ENCODE results near the gene ZBED6.
A peak's percentile ranks its signal among the peaks of the same experiment; 100 is the strongest.
"Not testable (repeated sequence)": the region's sequence is repeated elsewhere in the genome, so short reads cannot be mapped to it uniquely, and the experiment has no call there.

The ZBED6 gene

GRCh38 chr1:203778789-203779188, 16.6 kb upstream of the ZBED6 start:
- DNase-seq (ENCODE audit: low spot score): no peak

DNA sequence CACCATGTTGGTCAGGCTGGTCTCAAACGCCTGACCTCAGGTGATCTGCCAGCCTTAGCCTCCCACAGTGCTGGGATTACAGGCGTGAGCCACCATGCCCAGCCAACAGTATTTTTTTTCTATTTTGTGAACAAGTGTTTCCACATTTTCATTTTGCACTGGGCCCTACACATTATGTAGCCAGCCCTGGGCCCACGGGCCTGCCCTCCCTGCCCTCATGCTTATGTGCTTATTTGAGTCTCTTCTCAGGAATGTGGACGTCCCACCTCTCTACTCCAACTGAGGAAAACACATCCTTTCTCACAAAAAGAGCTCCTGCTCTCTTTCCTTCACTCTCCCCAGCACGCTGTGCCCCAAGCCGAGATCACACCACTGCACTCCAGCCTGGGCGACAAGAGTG, 13.5 kb upstream of the ZBED6 start:
- no peak for DNase-seq (ENCODE audit: low spot score)

DNA sequence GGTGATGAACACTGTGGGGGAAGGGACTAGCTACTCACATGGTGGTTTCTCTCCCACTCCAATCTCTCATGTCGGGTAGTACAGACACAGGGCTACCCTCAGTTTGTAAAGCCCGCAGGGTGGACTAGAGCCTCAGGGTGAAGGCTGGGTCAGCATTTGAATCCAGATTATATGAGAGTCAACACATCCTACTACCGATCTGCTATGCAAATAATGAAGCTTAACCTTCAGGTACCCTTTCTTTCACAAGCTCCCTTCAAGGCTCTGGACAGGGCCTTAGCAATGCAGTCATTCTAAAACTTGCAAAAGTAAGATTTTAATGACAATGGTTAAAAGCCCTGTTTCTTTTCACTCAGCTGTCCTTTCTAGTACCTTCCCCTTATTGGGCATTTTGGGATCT, 5.5 kb upstream of the ZBED6 start:
- no peak for DNase-seq (ENCODE audit: low spot score)

DNA sequence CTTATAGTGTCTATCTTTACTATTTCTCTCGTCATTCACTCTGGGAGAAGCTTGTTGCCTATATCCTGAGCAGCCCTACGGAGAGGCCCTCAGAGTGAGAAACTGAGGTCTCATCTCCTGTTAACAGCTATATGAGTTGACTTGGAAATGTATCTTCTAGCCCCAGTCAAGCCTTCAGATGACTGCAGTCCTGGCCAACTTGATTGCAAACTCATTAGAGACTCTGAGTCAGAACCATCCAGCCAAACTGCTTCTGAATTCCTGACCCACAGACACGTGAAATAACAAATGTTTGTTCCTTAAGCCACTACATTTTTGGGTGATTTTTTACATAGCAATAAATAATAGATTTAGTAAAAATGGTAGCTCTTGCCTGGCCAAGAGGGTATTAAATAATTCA, 3.9 kb upstream of the ZBED6 start:
- no peak for DNase-seq (ENCODE audit: low spot score)

DNA sequence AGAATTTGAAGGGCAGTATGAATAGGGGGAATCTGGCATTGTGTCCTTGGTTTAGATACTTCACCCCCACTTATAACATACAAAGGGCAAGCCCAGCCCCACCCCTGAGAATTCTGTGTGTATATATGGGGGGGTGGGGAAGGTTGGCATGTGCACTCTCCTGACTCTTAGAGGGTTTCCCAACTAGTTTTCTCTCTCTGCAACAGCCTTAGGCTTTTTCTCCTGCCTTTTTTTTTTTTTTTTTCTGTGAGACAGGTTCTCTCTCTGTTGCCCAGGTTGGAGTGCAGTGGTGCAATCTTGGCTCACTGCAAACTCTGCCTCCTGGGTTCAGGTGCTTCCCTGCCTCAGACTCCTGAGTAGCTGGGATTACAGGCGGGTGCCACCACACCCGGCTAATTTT, 2.9 kb upstream of the ZBED6 start:
- DNase-seq (ENCODE audit: low spot score): no peak

GRCh38 chr1:203793561-203793960, 1.9 kb upstream of the ZBED6 start:
- not testable (repeated sequence) for DNase-seq (ENCODE audit: low spot score)

GRCh38 chr1:203794764-203795440, 521 bp upstream of the ZBED6 start:
- DNase-seq (ENCODE audit: low spot score): no peak

GRCh38 chr1:203796236-203796605, 798 bp downstream of the ZBED6 start:
- no peak for DNase-seq (ENCODE audit: low spot score)

DNA sequence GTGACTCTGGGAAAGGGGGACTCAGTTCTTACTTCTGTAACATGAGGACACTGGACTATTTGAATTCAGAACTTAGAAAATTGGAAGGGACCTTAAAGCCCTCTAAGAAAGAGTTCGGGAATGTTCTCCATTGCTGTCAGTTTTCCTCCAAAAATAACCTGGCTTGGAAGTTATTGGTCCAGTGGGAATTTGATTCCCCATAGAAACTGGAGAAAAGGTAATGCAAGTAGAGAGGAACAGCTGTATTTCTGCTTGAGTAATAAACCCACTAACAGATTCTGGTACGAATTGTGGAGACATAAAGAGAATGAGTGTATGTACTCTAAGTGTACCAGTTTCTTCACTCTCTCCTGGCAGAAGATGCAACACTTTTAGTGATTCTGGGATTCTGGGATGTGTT, 1.8 kb downstream of the ZBED6 start:
- DNase-seq (ENCODE audit: low spot score): no peak

- DNase-seq (ENCODE audit: low spot score): no peak
These were observed 2.7 kb downstream of the ZBED6 start for GRCh38 chr1:203797948-203798655.

- no peak for DNase-seq (ENCODE audit: low spot score)
These were observed 3.7 kb downstream of the ZBED6 start for GRCh38 chr1:203799157-203799556.

DNA sequence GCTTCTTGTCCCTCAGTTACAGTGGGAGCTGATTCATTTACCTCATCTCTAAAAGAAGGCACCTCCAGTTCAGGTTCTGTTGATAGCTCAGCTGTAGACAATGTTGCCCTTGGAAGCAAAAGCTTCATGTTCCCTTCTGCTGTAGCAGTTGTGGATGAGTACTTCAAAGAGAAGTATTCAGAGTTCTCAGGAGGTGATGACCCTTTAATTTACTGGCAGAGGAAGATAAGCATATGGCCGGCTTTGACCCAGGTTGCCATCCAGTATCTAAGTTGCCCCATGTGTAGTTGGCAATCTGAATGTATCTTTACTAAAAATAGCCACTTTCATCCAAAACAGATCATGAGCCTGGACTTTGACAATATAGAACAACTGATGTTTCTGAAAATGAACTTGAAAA, 4.5 kb downstream of the ZBED6 start:
- no peak for DNase-seq (ENCODE audit: low spot score)

GRCh38 chr1:203805689-203806088, 10.3 kb downstream of the ZBED6 start:
- no peak for DNase-seq (ENCODE audit: low spot score)

GRCh38 chr1:203807196-203807595, 11.8 kb downstream of the ZBED6 start:
- peak; percentile 26 for DNase-seq (ENCODE audit: low spot score)

DNA sequence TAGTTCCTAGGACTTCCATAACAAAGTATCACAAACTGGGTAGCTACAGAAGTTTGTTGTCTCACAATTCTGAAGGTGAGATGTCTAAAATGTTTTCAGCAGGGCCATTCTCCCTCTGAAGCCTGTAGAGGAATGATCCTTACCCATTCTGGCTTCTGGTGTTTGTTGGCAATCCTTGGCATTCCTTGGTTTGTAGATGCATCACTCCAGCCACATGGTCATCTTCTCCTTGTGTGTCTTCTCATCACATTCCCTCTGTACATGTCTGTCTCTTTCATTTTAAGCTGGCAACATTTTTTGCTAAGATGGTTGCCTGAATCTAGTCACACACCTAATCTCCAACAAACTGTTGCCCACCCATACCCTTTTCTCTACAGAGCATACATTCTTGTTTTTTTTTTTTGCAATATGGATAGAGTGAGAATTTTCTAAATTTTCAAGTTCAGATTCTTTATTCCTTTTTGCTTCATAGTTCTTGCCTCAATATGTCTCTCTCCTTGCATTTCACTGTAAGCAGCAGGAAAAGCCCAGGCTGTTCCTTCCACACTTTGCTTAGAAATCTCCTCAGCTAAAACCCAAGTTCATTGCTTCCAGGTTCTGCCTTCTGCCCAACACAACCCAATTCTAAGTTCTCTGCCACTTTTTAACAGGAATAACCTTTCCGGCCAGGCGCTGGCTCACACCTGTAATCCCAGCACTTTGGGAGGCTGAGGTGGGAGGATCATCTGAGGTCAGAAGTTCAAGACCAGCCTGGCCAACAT, 18.3 kb downstream of the ZBED6 start:
- DNase-seq (ENCODE audit: low spot score): no peak

- DNase-seq (ENCODE audit: low spot score): no peak
These were observed 23.0 kb downstream of the ZBED6 start for GRCh38 chr1:203818399-203818798.

DNA sequence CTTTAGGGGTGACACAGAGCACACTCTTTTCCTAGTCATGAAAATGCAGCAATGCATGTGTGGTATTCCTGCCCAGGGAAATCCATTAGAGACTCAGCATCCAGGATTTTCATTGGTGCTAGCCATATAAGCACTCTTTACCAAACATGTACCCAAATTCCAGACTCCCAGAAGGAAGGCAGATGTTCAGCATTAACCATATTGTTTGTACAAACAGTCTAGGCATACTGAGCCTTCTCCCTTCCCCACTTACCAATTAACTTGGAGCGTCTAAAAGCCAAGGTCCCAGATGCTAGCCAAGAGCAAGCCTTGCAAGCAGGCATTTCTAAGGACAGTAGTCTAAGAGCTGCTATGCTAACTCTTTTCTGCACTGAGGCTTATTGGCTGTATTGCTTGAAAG, 27.9 kb downstream of the ZBED6 start:
- no peak for DNase-seq (ENCODE audit: low spot score)

DNA sequence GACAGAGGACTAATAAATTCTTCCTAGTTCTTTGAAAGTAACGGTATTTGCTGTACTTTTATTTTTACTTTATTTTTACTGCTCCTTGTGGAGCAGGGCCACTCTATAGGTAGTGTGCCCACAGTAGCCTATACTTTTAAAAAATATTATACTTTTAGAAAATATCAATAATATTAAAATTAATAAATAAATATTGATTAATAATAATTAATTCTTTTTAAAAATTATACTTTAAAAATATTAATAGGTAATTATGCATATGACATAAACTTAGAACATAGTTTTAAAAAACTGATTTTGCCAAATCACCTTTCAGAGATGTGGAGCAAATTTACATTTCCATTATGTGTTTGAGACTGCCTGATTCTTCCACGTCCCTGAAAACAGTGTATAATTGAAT, 30.8 kb downstream of the ZBED6 start:
- DNase-seq (ENCODE audit: low spot score): no peak

DNA sequence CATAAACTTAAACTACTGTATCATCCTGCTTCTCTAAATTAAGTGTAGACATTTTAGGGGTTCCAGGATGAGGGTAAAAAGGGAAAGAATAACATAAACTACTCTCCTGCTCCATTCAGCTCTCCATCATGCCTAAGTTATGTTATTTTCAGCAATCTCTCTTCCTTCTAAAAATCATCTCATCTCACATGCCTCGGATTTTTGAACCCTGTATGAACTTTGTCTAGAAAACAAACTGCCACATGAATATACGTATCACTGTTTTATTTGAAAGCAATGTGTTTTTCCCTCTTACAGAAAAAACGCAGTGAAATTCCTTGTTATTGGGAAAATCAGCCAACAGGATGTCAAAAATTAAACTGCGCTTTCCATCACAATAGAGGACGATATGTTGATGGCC, 32.6 kb downstream of the ZBED6 start:
- DNase-seq (ENCODE audit: low spot score): no peak

DNA sequence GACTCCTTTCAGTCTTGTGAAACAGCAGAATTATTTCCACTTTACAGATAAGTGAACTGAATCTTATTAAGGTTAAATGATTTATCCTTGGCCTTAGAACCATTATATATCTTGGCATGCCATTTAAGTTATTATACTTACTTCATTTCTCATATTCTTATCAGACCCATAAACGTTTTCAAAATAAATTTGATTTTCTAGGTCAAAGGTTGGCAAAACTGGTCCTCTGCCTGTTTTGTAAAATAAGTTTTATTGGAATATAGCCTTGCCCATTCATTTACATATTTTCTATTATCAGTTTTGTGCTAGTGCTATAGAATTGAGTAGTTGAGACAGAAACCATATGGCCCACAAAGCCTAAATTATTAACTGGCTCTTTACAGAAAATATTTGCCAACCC, 33.1 kb downstream of the ZBED6 start:
- no peak for DNase-seq (ENCODE audit: low spot score)

DNA sequence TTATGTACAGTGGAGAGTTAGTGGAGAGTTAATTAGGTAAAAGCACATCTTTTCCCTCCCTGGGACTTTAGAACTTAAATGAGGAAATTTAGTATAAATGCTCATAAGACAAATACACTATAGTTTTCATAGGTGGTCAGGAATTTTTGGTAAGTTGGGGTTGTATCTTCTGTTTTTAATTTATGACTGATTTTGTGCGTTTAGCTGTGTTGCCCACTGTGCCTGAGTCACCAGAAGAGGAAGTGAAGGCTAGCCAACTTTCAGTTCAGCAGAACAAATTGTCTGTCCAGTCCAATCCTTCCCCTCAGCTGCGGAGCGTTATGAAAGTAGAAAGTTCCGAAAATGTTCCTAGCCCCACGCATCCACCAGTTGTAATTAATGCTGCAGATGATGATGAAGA, 33.8 kb downstream of the ZBED6 start:
- not testable (repeated sequence) for DNase-seq (ENCODE audit: low spot score)

- DNase-seq (ENCODE audit: low spot score): no peak
These were observed 40.1 kb downstream of the ZBED6 start for GRCh38 chr1:203835476-203835875.

GRCh38 chr1:203839081-203839480, 43.7 kb downstream of the ZBED6 start:
- peak; percentile 19 for DNase-seq (ENCODE audit: low spot score)
